K562 (cell line): ENCODE results near the gene ILK. TPM values are rescaled to one million over a fixed set of nuclear protein-coding genes. Genes with fewer than 3 reads are reported as not detected.
A peak's percentile ranks its signal among the peaks of the same experiment; 100 is the strongest.

ENCODE experiments used
- ATAC-seq: fragments of 200-7000 bp; cut with Tn5 transposase; 3 replicates; pipeline ENCODE4 v1.9.1; 2020; ENCODE audit warnings: moderate library complexity
- BruUV-seq: library from RNA; stranded (reverse); fragments of 400-500 nt; replicated peaks from 2 replicates; lab custom pipeline; 2021; lab: Mats Ljungman, UMichigan
- CTCF ChIA-PET: fragments of 300-600 bp; formaldehyde crosslinking; extraction: SDS; loops from one replicate; lab custom pipeline; 2021; ENCODE audit warnings: low intra/inter-chr PET ratio; lab: Yijun Ruan, JAX
- POLR2A ChIA-PET: fragments of 300-600, 350-650 bp; sonication (Branson Sonifier 250); formaldehyde crosslinking; extraction: SDS; loops from one replicate; lab custom pipeline; 2021; ENCODE audit warnings: antibody characterized with exemption, inconsistent platforms; lab: Yijun Ruan, JAX
- DNase-seq, 4 experiments: peaks; one replicate each; pipeline versions ENCODE4 v3.0.0 to v3.0.0-alpha.2; 2011 to 2018; ENCODE audit warnings: low spot score in 3 of 4, mixed read lengths in 3 of 4; ENCODE audit errors: extremely low read depth in 1 of 4
- FAIRE-seq: peaks from 2 replicates; lab custom pipeline; 2011; peaks lifted over from hg19 to GRCh38; lab: Jason Lieb, UNC
- H2AFZ ChIP-seq: 2 replicates; pipeline ENCODE4 v1.6.0; 2011; ENCODE audit warnings: low read depth, low read length, control low read depth, inconsistent platforms
- H3K27ac ChIP-seq: fragments of 200-600 bp; 3 replicates; pipeline ENCODE4 v1.8.0; 2011; ENCODE audit warnings: low read depth, mild to moderate bottlenecking, control low read depth, inconsistent platforms, low read length, moderate library complexity, mixed read lengths; ENCODE audit errors: extremely low read depth
- H3K27me3 ChIP-seq, 2 experiments: fragments of 300-600 bp in 1 of 2; 2 replicates in 1 of 2; 3 replicates in 1 of 2; pipeline versions ENCODE4 v1.6.0 to v1.8.0; 2011; ENCODE audit warnings: inconsistent platforms in 2 of 2, low read length in 2 of 2, mild to moderate bottlenecking in 1 of 2, mixed read lengths in 1 of 2, moderate library complexity in 1 of 2; ENCODE audit not compliant: control insufficient read depth in 2 of 2, insufficient read depth in 2 of 2
- H3K36me3 ChIP-seq: fragments of 300-600 bp; 3 replicates; pipeline ENCODE4 v1.8.0; 2011; ENCODE audit warnings: mild to moderate bottlenecking, low read length, inconsistent platforms; ENCODE audit not compliant: control insufficient read depth, insufficient read depth
- H3K4me1 ChIP-seq, 2 experiments: fragments of 200-600 bp in 1 of 2; replicated peaks in 1 of 2; 2 replicates in 1 of 2; 3 replicates in 1 of 2; pipeline versions ENCODE4 v1.5.1 to v1.8.0; 2011; ENCODE audit warnings: inconsistent platforms in 2 of 2, low read length in 2 of 2, mild to moderate bottlenecking in 1 of 2, mixed read lengths in 1 of 2, moderate library complexity in 1 of 2; ENCODE audit not compliant: control insufficient read depth in 2 of 2, insufficient read depth in 2 of 2
- H3K4me2 ChIP-seq: 2 replicates; pipeline ENCODE4 v1.6.1; 2011; ENCODE audit warnings: low read length, control low read depth, inconsistent platforms, mixed read lengths; ENCODE audit not compliant: insufficient read depth
- H3K4me3 ChIP-seq: fragments of 200-600 bp; sonication (generic), shearing (Covaris generic); 2 replicates; pipeline ENCODE4 v1.5.1; 2016; ENCODE audit warnings: control low read depth, inconsistent platforms
- H3K79me2 ChIP-seq: fragments of 200-600 bp; 3 replicates; pipeline ENCODE4 v1.8.0; 2011; ENCODE audit warnings: low read length, inconsistent platforms; ENCODE audit not compliant: control insufficient read depth, insufficient read depth
- H3K9ac ChIP-seq, 2 experiments: 2 replicates each; pipeline versions ENCODE4 v1.6.0 to v1.6.1; 2011; ENCODE audit warnings: low read depth in 2 of 2, low read length in 2 of 2, control low read depth in 1 of 2, inconsistent platforms in 1 of 2, mild to moderate bottlenecking in 1 of 2, mixed read lengths in 1 of 2; ENCODE audit not compliant: insufficient read depth in 1 of 2
- H3K9me1 ChIP-seq: one replicate; pipeline ENCODE4 v1.6.0; 2011; ENCODE audit warnings: inconsistent platforms, mild to moderate bottlenecking, low read length, moderate library complexity; ENCODE audit not compliant: control insufficient read depth, insufficient read depth
- H3K9me3 ChIP-seq: replicated peaks from 2 replicates; pipeline ENCODE4 v1.5.1; 2011; ENCODE audit warnings: low read depth, low read length, inconsistent platforms; ENCODE audit not compliant: control insufficient read depth, insufficient read depth
- H4K20me1 ChIP-seq: replicated peaks from 2 replicates; pipeline ENCODE4 v1.6.1; 2011; ENCODE audit warnings: low read length, inconsistent platforms, mixed read lengths; ENCODE audit not compliant: control insufficient read depth, insufficient read depth
- HDAC3 ChIP-seq: fragments of 450-650 bp; IDR thresholded peaks from 2 replicates; pipeline ENCODE4 v1.6.1; 2018; ENCODE audit warnings: borderline replicate concordance, mild to moderate bottlenecking, moderate library complexity; ENCODE audit not compliant: partially characterized antibody
- RBM25 ChIP-seq: fragments of 200-400 bp; formaldehyde crosslinking; IDR thresholded peaks from 2 replicates; pipeline ENCODE4 v1.6.1; 2018; ENCODE audit warnings: low read length, low read depth, moderate library complexity; ENCODE audit not compliant: severe bottlenecking
- ZBTB33 ChIP-seq: sonication (generic); formaldehyde crosslinking; IDR thresholded peaks from 2 replicates; pipeline ENCODE4 v1.8.1; 2023; ENCODE audit warnings: mild to moderate bottlenecking, missing genetic modification reagents
- ZNF354B ChIP-seq: fragments of 250-450 bp; sonication (Bioruptor Pico); IDR thresholded peaks from 2 replicates; pipeline ENCODE4 v1.4.0; 2020
- ZNF395 ChIP-seq: fragments of 200-800 bp; sonication (Bioruptor generic); IDR thresholded peaks from 2 replicates; pipeline ENCODE4 v1.6.1; 2017; ENCODE audit warnings: missing genetic modification characterization, missing compliant biosample characterization
- ZNF780A ChIP-seq: fragments of 250-450 bp; sonication (Bioruptor Pico); IDR thresholded peaks from 2 replicates; pipeline ENCODE4 v1.5.0; 2021; ENCODE audit warnings: mild to moderate bottlenecking
- WGBS: fragments of 100-300 bp; shearing (Covaris generic); methylation state at CpG from one replicate; pipeline ENCODE4 v1.1.6; 2016; ENCODE audit warnings: low coverage, mixed read lengths; ENCODE audit not compliant: insufficient coverage; ENCODE audit errors: missing lambda C conversion rate; 5-methylcytosine and 5-hydroxymethylcytosine counted together
- in situ Hi-C: fragments of 300-500 bp; cut with MboI; formaldehyde crosslinking; loops from 4 replicates; pipeline ENCODE4 v1.15.0; 2018; ENCODE audit warnings: inconsistent platforms, mixed read lengths
- intact Hi-C: fragments of 100-400 bp; cut with micrococcal nuclease; formaldehyde crosslinking; loops from 2 replicates; pipeline ENCODE4 v1.14.2; 2022
- polyA plus RNA-seq, 8 experiments: library from polyadenylated mRNA; depleted of rRNA in 4 of 8; stranded (reverse) in 5 of 8; unstranded in 3 of 8; fragments of >200 nt; fragmentation: Nextera tagmentation in 2 of 8; fragmentation: Illumina TruSeq in 1 of 8; extraction: Ambion mirVana in 2 of 8; extraction: Trizol in 1 of 8; gene quantifications; 2 replicates each; pipeline versions ENCODE4 v1.2.1 to v1.2.3, GENCODE V29; 2011 to 2014; ENCODE audit warnings: inconsistent platforms in 1 of 8, missing spikeins in 1 of 8
- total RNA-seq, 7 experiments: library from RNA; depleted of rRNA in 6 of 7; stranded (reverse); fragments of >200 nt in 6 of 7; fragmentation: Illumina TruSeq in 2 of 7; extraction: Trizol in 2 of 7; gene quantifications; 2 replicates each; pipeline versions ENCODE4 v1.2.1 to v1.2.3, GENCODE V29; 2011 to 2021; ENCODE audit warnings: low replicate concordance in 1 of 7

The ILK gene
- total and polyA plus RNA-seq, 9 of the 15 experiments (the other 6 are each of a cell fraction or from before 2014, with no cell fraction given), result 43.3 to 95.9 (median 58.9) TPM

- TF ChIP-seq ZNF354B (CRISPR knock-in tag) (no peak), HDAC3 (no peak), ZNF395 (CRISPR knock-in tag) (no peak)
Measured at GRCh38 chr11:6629573-6629891, 26.0 kb downstream of the ILK start (continued).

- no peak for FAIRE-seq
- Histone ChIP-seq H3K79me2 (no peaks in the 10 kb centered on the region), H3K4me2 (no peak overlapping the region), H3K9me3 (no peaks in the 10 kb centered on the region), H3K27ac (no peak overlapping the region), H3K27me3 (peaks cover 3 to 21% of the 10 kb centered on the region in 2 experiments; a peak in 4 of 5 replicates), H2AFZ (no peak overlapping the region), H4K20me1 (no peaks in the 10 kb centered on the region), H3K36me3 (no peaks in the 10 kb centered on the region), H3K9me1 (no peaks in the 10 kb centered on the region), H3K4me1 (peaks cover 1 to 17% of the 10 kb centered on the region in 2 experiments; a peak in 3 of 5 replicates), H3K4me3 (no peak overlapping the region), H3K9ac (no peak overlapping the region)
- ATAC-seq, result no peak
- intact Hi-C loops (loop anchor here (10.0 kb wide), 1 partner anchor 255 kb away; no protein-coding TSS in a partner anchor), in situ Hi-C loops (no loop called here)
- BruUV-seq, result no TSS peak
- ChIA-PET CTCF (no interaction called here), POLR2A (interaction anchor here (2.7 kb wide), 1 partner anchor 12 kb away, joined by 13 read pairs; the partner anchor contains the start of gene TPP1)
- TF ChIP-seq ZBTB33 (CRISPR knock-in tag) (peak; percentile 52; the same call in 1 of the 2 replicates), RBM25 (no peak), ZNF780A (CRISPR knock-in tag) (no peak)
- no peak for DNase-seq
- 80% methylated on average over 37 of the region's 102 CpGs for WGBS
Measured at GRCh38 chr11:6629892-6630631, 26.5 kb downstream of the ILK start.
